ENCODE results near the gene LIFR. TPM values are rescaled to one million over a fixed set of nuclear protein-coding genes. Genes with fewer than 3 reads are reported as not detected.
A peak's percentile ranks its signal among the peaks of the same experiment; 100 is the strongest.

LIFR gene
- total RNA-seq, 2 donors from 2014 or later: 81.7 to 85.9 TPM

- no peak overlapping the region for H3K9ac ChIP-seq (ENCODE audit: extremely low read depth, low read length, poor library complexity, severe bottlenecking)
- H3K27me3 ChIP-seq (ENCODE audit: control insufficient read depth, insufficient read depth, low read length, poor library complexity, severe bottlenecking): no peaks in the 10 kb centered on the region
- Mint-ChIP-seq H3K27ac (no peak overlapping the region), H3K27me3 (ENCODE audit: insufficient read depth) (no peaks in the 10 kb centered on the region), H3K9me3 (no peaks in the 10 kb centered on the region), H3K4me1 (peaks cover 15% of the 10 kb centered on the region), H3K36me3 (ENCODE audit: low read depth) (peaks cover 29% of the 10 kb centered on the region), H3K4me3 (no peak overlapping the region)
- TF ChIP-seq CTCF (conservative IDR thresholded peaks at IDR 0.05): no peak
- peaks cover 81% of the 10 kb centered on the region for H3K36me3 ChIP-seq (ENCODE audit: control insufficient read depth, insufficient read depth, low read length)
- no peaks in the 10 kb centered on the region for H3K4me1 ChIP-seq (ENCODE audit: control insufficient read depth, insufficient read depth, low read length)
- no peaks in the 10 kb centered on the region for H3K9me3 ChIP-seq (ENCODE audit: control insufficient read depth, low read length)
- WGBS, 2 experiments (ENCODE audit: insufficient coverage in 1 of 2, insufficient read length in 1 of 2): 95% methylated on average over 2 of the region's 3 CpGs; no CpG with 5 or more reads in 1 of the 2 experiments
- H3K4me3 ChIP-seq (ENCODE audit: low read length): no peak overlapping the region
- DNase-seq: no peak
- no peak overlapping the region for H3K27ac ChIP-seq (ENCODE audit: low read depth, low read length)
Observed at GRCh38 chr5:38478878-38479277, 77.6 kb downstream of the LIFR start.

DNA sequence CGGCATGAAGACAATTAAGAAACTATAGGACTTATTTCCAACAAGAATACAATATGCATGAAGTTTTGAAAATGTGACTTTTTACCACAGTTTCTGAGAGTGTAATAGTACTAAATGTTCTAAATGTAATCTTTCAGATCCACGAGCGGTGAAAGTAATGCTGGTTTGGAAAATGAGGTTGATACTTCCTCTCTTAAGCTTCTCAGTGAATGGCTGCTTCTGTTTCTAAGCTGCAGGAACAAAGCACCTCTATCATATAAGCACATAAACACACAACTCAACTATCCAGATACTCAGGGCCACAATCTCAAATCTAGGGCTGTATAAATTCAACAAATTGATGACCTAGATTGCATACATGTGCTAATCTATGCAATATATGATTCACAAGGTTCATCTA, 78.3 kb downstream of the LIFR start:
- WGBS, 2 experiments (ENCODE audit: insufficient coverage in 1 of 2, insufficient read length in 1 of 2): 94 to 100% methylated on average over 1 to 3 of the region's 3 CpGs
- Mint-ChIP-seq H3K27me3 (ENCODE audit: insufficient read depth) (no peaks in the 10 kb centered on the region), H3K27ac (no peak overlapping the region), H3K4me3 (no peak overlapping the region), H3K4me1 (peaks cover 17% of the 10 kb centered on the region), H3K36me3 (ENCODE audit: low read depth) (peaks cover 27% of the 10 kb centered on the region), H3K9me3 (no peaks in the 10 kb centered on the region)
- H3K4me3 ChIP-seq (ENCODE audit: low read length): no peak overlapping the region
- DNase-seq: no peak
- H3K4me1 ChIP-seq (ENCODE audit: control insufficient read depth, insufficient read depth, low read length): no peaks in the 10 kb centered on the region
- H3K27ac ChIP-seq (ENCODE audit: low read depth, low read length): no peak overlapping the region
- no peak overlapping the region for H3K9ac ChIP-seq (ENCODE audit: extremely low read depth, low read length, poor library complexity, severe bottlenecking)
- peaks cover 73% of the 10 kb centered on the region for H3K36me3 ChIP-seq (ENCODE audit: control insufficient read depth, insufficient read depth, low read length)
- no peaks in the 10 kb centered on the region for H3K9me3 ChIP-seq (ENCODE audit: control insufficient read depth, low read length)
- no peak for TF ChIP-seq CTCF (conservative IDR thresholded peaks at IDR 0.05)
- H3K27me3 ChIP-seq (ENCODE audit: control insufficient read depth, insufficient read depth, low read length, poor library complexity, severe bottlenecking): no peaks in the 10 kb centered on the region

- H3K36me3 Mint-ChIP-seq (ENCODE audit: low read depth): peaks cover 6% of the 10 kb centered on the region
- no peaks in the 10 kb centered on the region for H3K27me3 ChIP-seq (ENCODE audit: control insufficient read depth, insufficient read depth, low read length, poor library complexity, severe bottlenecking)
- no peak for TF ChIP-seq CTCF (conservative IDR thresholded peaks at IDR 0.05)
- no peaks in the 10 kb centered on the region for H3K9me3 Mint-ChIP-seq
- no peak overlapping the region for H3K4me3 Mint-ChIP-seq
- peaks cover 32% of the 10 kb centered on the region for H3K36me3 ChIP-seq (ENCODE audit: control insufficient read depth, insufficient read depth, low read length)
- no peak overlapping the region for H3K9ac ChIP-seq (ENCODE audit: extremely low read depth, low read length, poor library complexity, severe bottlenecking)
- H3K27ac Mint-ChIP-seq: no peak overlapping the region
- no peak overlapping the region for H3K4me3 ChIP-seq (ENCODE audit: low read length)
- no peaks in the 10 kb centered on the region for H3K9me3 ChIP-seq (ENCODE audit: control insufficient read depth, low read length)
- DNase-seq: peak; percentile 81
- H3K27me3 Mint-ChIP-seq (ENCODE audit: insufficient read depth): peaks cover 7% of the 10 kb centered on the region
- WGBS, 2 experiments (ENCODE audit: insufficient coverage in 1 of 2, insufficient read length in 1 of 2): 58 to 88% methylated on average over 4 to 8 of the region's 8 CpGs
- H3K27ac ChIP-seq (ENCODE audit: low read depth, low read length): no peak overlapping the region
- peaks cover 14% of the 10 kb centered on the region for H3K4me1 ChIP-seq (ENCODE audit: control insufficient read depth, insufficient read depth, low read length)
- H3K4me1 Mint-ChIP-seq: peaks cover 19% of the 10 kb centered on the region
Observed at GRCh38 chr5:38473008-38473407, 83.4 kb downstream of the LIFR start.

Data from endodermal cell (in vitro differentiated cells).